ENCODE data around the gene PTX3. TPM values are rescaled to one million over a fixed set of nuclear protein-coding genes. Genes with fewer than 3 reads are reported as not detected.

PTX3 gene
- polyA plus RNA-seq, 1 experiment = 60.8 TPM

- ChIA-PET POLR2A (no interaction called here), CTCF (interaction anchor here (0.6 to 1.1 kb wide), 3 partner anchors 13 to 1832 kb away, joined by 3 to 4 read pairs (median 3); no protein-coding TSS in a partner anchor)
- DNase-seq (ENCODE audit: low read depth) = no peak
- H3K36me3 ChIP-seq (ENCODE audit: control insufficient read depth, insufficient read depth, low read length) = no peaks in the 10 kb centered on the region
- no peak overlapping the region for H3K4me3 ChIP-seq (ENCODE audit: low read depth, low read length)
- H3K27me3 ChIP-seq (ENCODE audit: control insufficient read depth, insufficient read depth, low read length) = no peaks in the 10 kb centered on the region
- TF ChIP-seq, protein P1, sequence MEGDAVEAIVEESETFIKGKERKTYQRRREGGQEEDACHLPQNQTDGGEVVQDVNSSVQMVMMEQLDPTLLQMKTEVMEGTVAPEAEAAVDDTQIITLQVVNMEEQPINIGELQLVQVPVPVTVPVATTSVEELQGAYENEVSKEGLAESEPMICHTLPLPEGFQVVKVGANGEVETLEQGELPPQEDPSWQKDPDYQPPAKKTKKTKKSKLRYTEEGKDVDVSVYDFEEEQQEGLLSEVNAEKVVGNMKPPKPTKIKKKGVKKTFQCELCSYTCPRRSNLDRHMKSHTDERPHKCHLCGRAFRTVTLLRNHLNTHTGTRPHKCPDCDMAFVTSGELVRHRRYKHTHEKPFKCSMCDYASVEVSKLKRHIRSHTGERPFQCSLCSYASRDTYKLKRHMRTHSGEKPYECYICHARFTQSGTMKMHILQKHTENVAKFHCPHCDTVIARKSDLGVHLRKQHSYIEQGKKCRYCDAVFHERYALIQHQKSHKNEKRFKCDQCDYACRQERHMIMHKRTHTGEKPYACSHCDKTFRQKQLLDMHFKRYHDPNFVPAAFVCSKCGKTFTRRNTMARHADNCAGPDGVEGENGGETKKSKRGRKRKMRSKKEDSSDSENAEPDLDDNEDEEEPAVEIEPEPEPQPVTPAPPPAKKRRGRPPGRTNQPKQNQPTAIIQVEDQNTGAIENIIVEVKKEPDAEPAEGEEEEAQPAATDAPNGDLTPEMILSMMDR (IDR thresholded peaks at IDR 0.05; ENCODE audit: insufficient read depth, low read depth, low read length) = no peak
These were observed 44.5 kb upstream of the PTX3 start for GRCh38 chr3:157392104-157392503.

- Histone ChIP-seq H3K27me3 (ENCODE audit: control insufficient read depth, insufficient read depth, low read length) (no peaks in the 10 kb centered on the region), H3K4me3 (ENCODE audit: low read depth, low read length) (no peak overlapping the region), H3K36me3 (ENCODE audit: control insufficient read depth, insufficient read depth, low read length) (no peaks in the 10 kb centered on the region)
- POLR2A ChIA-PET = no interaction called here
- TF ChIP-seq, protein P1 (IDR thresholded peaks at IDR 0.05; ENCODE audit: insufficient read depth, low read depth, low read length) = no peak
- no peak for DNase-seq (ENCODE audit: low read depth)
- CTCF ChIA-PET = interaction anchor here (1.1 kb wide), 1 partner anchor 14 kb away, joined by 4 read pairs; no protein-coding TSS in a partner anchor
These were observed 43.5 kb upstream of the PTX3 start for GRCh38 chr3:157393113-157393512.

DNA sequence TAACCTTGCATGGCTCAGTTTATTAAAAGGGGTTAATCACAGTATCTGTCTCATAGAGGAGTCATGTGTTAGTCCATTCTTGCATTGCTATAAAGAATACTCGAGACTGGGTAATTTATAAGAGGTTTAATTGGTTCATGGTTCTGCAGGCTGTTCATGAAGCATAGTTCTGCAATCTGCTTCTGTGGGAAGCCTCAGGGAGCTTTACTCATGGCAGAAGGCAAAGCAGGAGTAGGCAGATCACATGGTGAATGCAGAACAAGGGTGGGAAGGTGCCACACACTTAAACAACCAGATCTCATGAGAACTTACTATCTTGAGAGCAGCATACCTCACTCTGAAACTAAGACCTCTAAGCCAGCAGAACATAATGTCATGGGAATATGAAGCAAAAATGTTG is 42.2 kb upstream of the PTX3 start:
- TF ChIP-seq, protein P1 (IDR thresholded peaks at IDR 0.05; ENCODE audit: insufficient read depth, low read depth, low read length) = no peak
- CTCF ChIA-PET = interaction anchor here (0.6 to 0.9 kb wide), 2 partner anchors 10 to 23 kb away, joined by 3 read pairs; no protein-coding TSS in a partner anchor
- Histone ChIP-seq H3K4me3 (ENCODE audit: low read depth, low read length) (no peak overlapping the region), H3K27me3 (ENCODE audit: control insufficient read depth, insufficient read depth, low read length) (no peaks in the 10 kb centered on the region), H3K36me3 (ENCODE audit: control insufficient read depth, insufficient read depth, low read length) (no peaks in the 10 kb centered on the region)
- POLR2A ChIA-PET = no interaction called here
- DNase-seq (ENCODE audit: low read depth) = no peak

DNA sequence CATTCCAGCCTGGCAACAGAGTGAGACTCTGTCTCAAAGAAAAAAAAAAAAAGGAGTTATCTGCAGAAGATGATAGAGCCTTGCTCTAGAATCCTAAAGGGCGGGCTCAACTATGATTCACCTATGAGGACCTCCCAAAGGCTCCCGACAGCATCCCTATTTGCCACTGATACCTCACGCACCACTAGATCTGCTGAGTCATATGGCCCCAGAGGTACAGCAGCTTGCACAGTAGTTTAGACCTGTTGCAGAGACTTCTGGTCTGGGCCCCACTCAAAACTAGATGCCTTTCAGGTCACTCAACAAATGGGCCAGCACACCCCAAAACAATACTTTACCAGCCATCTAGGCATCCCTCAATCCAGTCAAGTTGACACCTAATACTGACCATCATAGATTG is 38.1 kb upstream of the PTX3 start:
- CTCF ChIA-PET = no interaction called here
- TF ChIP-seq, protein P1 (IDR thresholded peaks at IDR 0.05; ENCODE audit: insufficient read depth, low read depth, low read length) = no peak
- POLR2A ChIA-PET = no interaction called here
- Histone ChIP-seq H3K27me3 (ENCODE audit: control insufficient read depth, insufficient read depth, low read length) (no peaks in the 10 kb centered on the region), H3K36me3 (ENCODE audit: control insufficient read depth, insufficient read depth, low read length) (no peaks in the 10 kb centered on the region), H3K4me3 (ENCODE audit: low read depth, low read length) (no peak overlapping the region)
- no peak for DNase-seq (ENCODE audit: low read depth)

- no peaks in the 10 kb centered on the region for H3K36me3 ChIP-seq (ENCODE audit: control insufficient read depth, insufficient read depth, low read length)
- CTCF ChIA-PET = interaction anchor here (0.8 to 1.2 kb wide), 2 partner anchors 10 to 21 kb away, joined by 3 to 4 read pairs; no protein-coding TSS in a partner anchor
- POLR2A ChIA-PET = no interaction called here
- no peak for DNase-seq (ENCODE audit: low read depth)
- H3K27me3 ChIP-seq (ENCODE audit: control insufficient read depth, insufficient read depth, low read length) = no peaks in the 10 kb centered on the region
- H3K4me3 ChIP-seq (ENCODE audit: low read depth, low read length) = no peak overlapping the region
- TF ChIP-seq, protein P1 (IDR thresholded peaks at IDR 0.05; ENCODE audit: insufficient read depth, low read depth, low read length) = no peak
These were observed 32.3 kb upstream of the PTX3 start for GRCh38 chr3:157404381-157404780.
